Glutamatergic neuron (in vitro differentiated cells): ENCODE measurements around the gene IL1RL1. TPM values are rescaled to one million over a fixed set of nuclear protein-coding genes. Genes with fewer than 3 reads are reported as not detected.

Source experiments
- DNase-seq: peaks from one replicate; pipeline ENCODE4 v3.0.0; 2022
- H3K27ac Mint-ChIP-seq: one replicate; pipeline ENCODE4 v1.8.0; 2020; ENCODE audit warnings: mild to moderate bottlenecking, mixed read lengths, inconsistent platforms; ENCODE audit not compliant: unreplicated experiment
- H3K27me3 Mint-ChIP-seq: one replicate; pipeline ENCODE4 v1.8.0; 2020; ENCODE audit warnings: mild to moderate bottlenecking, moderate library complexity, mixed read lengths, inconsistent platforms; ENCODE audit not compliant: unreplicated experiment
- H3K36me3 Mint-ChIP-seq: one replicate; pipeline ENCODE4 v1.8.0; 2020; ENCODE audit warnings: mild to moderate bottlenecking, mixed read lengths, inconsistent platforms; ENCODE audit not compliant: unreplicated experiment
- H3K4me1 Mint-ChIP-seq: one replicate; pipeline ENCODE4 v1.8.0; 2020; ENCODE audit warnings: mild to moderate bottlenecking, low read depth, mixed read lengths, inconsistent platforms; ENCODE audit not compliant: unreplicated experiment
- H3K4me3 Mint-ChIP-seq: one replicate; pipeline ENCODE4 v1.8.0; 2020; ENCODE audit warnings: mild to moderate bottlenecking, mixed read lengths, inconsistent platforms; ENCODE audit not compliant: unreplicated experiment
- H3K9me3 Mint-ChIP-seq: one replicate; pipeline ENCODE4 v1.8.0; 2020; ENCODE audit warnings: mild to moderate bottlenecking, moderate library complexity, mixed read lengths, inconsistent platforms; ENCODE audit not compliant: unreplicated experiment
- total RNA-seq: library from RNA; stranded (reverse); fragmentation: NEBNext Ultra II Directional; extraction: Animal tissue kit (Norgen Biotek cat#: 25700); gene quantifications from one replicate; pipeline ENCODE4 v1.2.1, GENCODE V29; 2021; ENCODE audit not compliant: unreplicated experiment
- TF ChIP-seq, protein P1 (sequence below): fragments of 200-600 bp; sonication (generic); IDR thresholded peaks from one replicate; pipeline ENCODE4 v1.5.0; 2021; ENCODE audit not compliant: partially characterized antibody, unreplicated experiment

IL1RL1 gene
- total RNA-seq, 1 donor from 2014 or later: not detected

DNA sequence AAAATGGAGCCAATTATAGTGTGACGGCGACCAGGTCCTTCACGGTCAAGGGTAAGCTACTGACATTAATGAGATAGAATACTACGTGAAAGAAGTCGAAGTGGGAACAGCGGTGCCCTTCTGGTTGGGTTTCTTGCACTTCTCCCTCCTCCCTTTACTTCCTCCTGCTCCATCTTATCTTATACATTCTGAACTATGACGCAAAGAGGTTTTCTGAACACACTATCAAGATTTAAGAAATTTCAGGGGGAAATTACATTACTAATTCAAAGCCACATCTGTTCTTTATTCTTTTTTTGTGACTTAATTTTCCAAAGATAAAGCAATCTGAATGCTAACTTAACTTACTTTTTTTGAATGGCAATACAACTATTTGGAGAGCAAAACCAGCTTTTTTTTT, 29.4 kb downstream of the IL1RL1 start:
- H3K36me3 Mint-ChIP-seq: no peaks in the 10 kb centered on the region
- no peaks in the 10 kb centered on the region for H3K27me3 Mint-ChIP-seq
- H3K9me3 Mint-ChIP-seq: no peaks in the 10 kb centered on the region
- no peak overlapping the region for H3K27ac Mint-ChIP-seq
- no peaks in the 10 kb centered on the region for H3K4me1 Mint-ChIP-seq
- TF ChIP-seq, protein P1, sequence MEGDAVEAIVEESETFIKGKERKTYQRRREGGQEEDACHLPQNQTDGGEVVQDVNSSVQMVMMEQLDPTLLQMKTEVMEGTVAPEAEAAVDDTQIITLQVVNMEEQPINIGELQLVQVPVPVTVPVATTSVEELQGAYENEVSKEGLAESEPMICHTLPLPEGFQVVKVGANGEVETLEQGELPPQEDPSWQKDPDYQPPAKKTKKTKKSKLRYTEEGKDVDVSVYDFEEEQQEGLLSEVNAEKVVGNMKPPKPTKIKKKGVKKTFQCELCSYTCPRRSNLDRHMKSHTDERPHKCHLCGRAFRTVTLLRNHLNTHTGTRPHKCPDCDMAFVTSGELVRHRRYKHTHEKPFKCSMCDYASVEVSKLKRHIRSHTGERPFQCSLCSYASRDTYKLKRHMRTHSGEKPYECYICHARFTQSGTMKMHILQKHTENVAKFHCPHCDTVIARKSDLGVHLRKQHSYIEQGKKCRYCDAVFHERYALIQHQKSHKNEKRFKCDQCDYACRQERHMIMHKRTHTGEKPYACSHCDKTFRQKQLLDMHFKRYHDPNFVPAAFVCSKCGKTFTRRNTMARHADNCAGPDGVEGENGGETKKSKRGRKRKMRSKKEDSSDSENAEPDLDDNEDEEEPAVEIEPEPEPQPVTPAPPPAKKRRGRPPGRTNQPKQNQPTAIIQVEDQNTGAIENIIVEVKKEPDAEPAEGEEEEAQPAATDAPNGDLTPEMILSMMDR: no peak
- DNase-seq: no peak
- H3K4me3 Mint-ChIP-seq: no peak overlapping the region

DNA sequence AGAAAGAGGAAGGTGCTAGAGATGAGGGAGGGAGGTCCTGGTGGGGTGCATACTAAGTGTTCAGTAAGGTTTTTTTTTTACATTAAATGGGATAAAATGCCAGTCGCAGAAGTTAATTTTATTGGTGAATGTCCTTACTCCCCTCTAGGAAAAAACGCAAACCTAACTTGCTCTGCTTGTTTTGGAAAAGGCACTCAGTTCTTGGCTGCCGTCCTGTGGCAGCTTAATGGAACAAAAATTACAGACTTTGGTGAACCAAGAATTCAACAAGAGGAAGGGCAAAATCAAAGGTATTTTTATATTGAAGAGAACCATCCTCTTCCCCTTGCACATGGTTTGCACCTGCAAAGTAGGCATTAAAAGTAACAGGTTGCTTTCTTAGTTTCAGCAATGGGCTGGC, 31.5 kb downstream of the IL1RL1 start:
- no peak for DNase-seq
- Mint-ChIP-seq H3K4me3 (no peak overlapping the region), H3K27ac (no peak overlapping the region), H3K27me3 (no peaks in the 10 kb centered on the region), H3K4me1 (no peaks in the 10 kb centered on the region), H3K9me3 (no peaks in the 10 kb centered on the region), H3K36me3 (no peaks in the 10 kb centered on the region)
- TF ChIP-seq, protein P1: no peak

DNA sequence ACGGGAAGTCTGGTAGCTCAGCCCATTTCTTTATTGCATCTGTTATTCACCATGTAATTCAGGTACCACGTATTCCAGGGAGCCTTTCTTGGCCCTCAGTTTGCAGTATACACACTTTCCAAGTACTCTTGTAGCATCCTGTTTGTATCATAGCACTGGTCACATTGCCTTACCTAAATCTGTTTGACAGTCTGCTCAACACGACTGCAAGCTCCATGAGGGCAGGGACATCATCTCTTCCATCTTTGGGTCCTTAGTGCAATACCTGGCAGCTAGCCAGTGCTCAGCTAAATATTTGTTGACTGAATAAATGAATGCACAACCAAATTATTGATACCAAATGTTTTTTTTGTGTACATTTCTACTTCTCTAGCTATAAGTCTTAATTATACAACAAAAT, 33.0 kb downstream of the IL1RL1 start:
- Mint-ChIP-seq H3K4me3 (no peak overlapping the region), H3K9me3 (no peaks in the 10 kb centered on the region), H3K27ac (no peak overlapping the region), H3K27me3 (no peaks in the 10 kb centered on the region), H3K4me1 (no peaks in the 10 kb centered on the region), H3K36me3 (no peaks in the 10 kb centered on the region)
- DNase-seq: no peak
- TF ChIP-seq, protein P1: no peak

DNA sequence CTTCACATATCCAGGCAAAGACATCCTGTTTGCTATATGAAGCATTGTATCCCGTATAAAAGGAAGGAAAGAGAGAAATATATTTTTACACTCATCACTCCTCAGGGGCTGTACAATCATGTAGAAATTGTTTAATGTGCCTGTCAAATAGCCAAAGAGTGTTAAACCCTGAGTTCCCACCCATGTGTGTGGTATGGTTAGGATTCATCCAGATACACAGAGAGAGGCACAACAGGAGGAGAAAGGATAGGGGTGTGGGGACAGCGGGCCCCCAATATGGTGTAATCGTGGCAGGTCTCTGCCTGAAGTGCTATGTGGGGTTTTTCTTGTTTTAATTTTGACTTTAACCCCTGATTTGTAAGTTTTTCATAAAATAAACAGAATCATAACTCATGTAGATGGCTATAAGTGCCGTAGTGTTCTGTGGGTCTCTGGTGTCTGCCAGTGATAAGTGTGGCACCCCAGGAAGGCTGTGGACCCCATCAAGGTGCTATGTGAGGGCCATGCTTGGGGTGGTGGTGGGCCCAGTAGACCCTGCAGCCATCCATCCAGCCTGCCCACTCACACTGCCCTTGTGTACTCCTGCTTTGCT, 34.1 kb downstream of the IL1RL1 start:
- no peak overlapping the region for H3K27ac Mint-ChIP-seq
- no peaks in the 10 kb centered on the region for H3K27me3 Mint-ChIP-seq
- no peaks in the 10 kb centered on the region for H3K36me3 Mint-ChIP-seq
- no peaks in the 10 kb centered on the region for H3K9me3 Mint-ChIP-seq
- TF ChIP-seq, protein P1: no peak
- DNase-seq: no peak
- H3K4me3 Mint-ChIP-seq: no peak overlapping the region
- H3K4me1 Mint-ChIP-seq: no peaks in the 10 kb centered on the region

DNA sequence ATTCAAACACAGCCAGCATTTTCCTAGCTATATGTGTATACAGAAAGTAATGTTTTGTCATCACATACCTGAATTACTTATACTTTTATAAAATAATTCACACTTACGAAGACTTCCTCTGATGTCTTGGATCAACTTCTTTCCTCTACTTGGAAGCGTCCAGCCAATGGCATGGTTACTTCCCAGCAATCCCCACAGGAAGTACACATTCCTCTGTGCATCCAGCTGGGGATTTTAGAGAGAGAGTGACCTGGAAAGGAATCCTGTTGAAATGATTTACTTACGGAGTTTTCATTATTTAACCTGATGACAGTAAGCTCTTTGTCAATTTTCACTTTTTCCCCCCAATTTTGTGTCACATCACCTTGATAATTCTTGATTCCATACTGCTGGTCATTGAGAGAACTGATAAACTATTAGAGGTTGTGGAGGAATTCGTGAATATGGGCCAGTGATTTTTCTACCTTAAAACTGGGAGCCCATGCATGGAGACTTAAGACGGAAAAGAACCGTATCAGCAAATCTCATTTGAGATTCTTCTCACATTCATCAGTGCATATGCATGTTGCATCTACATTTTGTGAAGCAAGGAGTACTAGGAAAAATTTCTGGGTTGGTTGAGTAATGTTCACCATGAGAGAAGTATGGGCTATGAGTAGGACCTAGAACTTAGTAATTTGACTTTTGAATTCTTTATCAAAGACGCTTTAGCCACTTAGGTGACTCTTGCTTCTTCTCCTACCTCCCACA, 35.2 kb downstream of the IL1RL1 start:
- DNase-seq: no peak
- Mint-ChIP-seq H3K27me3 (no peaks in the 10 kb centered on the region), H3K4me3 (no peak overlapping the region), H3K27ac (no peak overlapping the region), H3K36me3 (no peaks in the 10 kb centered on the region), H3K9me3 (no peaks in the 10 kb centered on the region), H3K4me1 (no peaks in the 10 kb centered on the region)
- TF ChIP-seq, protein P1: no peak
